GM20000 (cell line): ENCODE data around the gene FLT4.

Source experiments
- DNase-seq: peaks from one replicate; pipeline ENCODE4 v3.0.0; 2012; ENCODE audit warnings: low spot score
- CTCF ChIP-seq: IDR thresholded peaks from 2 replicates; pipeline ENCODE4 v1.5.1; 2012; ENCODE audit warnings: mild to moderate bottlenecking, control low read depth; ENCODE audit errors: extremely low read depth, missing control alignments

FLT4 gene

DNA sequence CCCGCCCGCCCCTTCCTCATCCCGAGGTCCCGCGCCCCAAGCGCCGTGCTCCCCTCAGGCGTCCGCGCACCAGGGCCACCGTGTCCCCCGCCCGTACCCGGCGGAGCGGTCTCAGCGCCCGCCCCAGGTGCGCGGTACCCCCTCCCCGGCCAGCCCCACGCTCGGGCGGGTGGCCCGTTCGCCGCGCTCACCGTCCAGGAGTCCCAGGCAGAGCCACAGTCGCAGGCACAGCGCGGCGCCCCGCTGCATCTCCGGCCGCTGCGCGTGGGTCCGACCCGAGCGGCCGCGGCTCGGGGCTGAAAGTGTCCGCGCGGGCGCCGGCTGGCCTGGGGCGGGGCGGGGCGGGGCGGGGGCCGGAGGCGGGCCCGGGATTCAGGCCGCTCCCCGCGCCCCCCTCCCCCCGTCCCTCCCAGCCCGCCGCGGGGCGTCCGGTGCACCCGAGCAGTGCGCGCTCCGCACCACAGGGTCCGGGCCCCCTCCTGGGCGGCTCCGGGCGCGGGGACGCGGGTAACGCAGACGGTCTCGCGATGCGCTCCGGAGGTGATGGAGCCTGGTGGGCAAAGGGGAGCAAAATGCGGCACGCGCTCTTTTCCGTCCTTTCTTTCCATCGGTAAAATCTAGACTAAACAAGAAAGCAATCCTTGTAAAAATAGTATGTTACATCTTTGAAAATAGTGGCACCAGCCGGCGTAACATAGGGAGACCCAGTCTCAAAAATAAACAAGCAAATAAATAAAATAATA, at the start of gene FLT4:
FLT4 (minus strand) TSS at position 304 of the 743 bp plus-strand sequence; CDS start at position 249, 55 bp downstream.
- no peak for TF ChIP-seq CTCF
- DNase-seq, result no peak

GRCh38 chr5:180699042-180699441, 49.6 kb upstream of the FLT4 start:
- no peak for TF ChIP-seq CTCF
- no peak for DNase-seq

GRCh38 chr5:180696116-180696515, 46.7 kb upstream of the FLT4 start:
- TF ChIP-seq CTCF, result no peak
- DNase-seq, result no peak

DNA sequence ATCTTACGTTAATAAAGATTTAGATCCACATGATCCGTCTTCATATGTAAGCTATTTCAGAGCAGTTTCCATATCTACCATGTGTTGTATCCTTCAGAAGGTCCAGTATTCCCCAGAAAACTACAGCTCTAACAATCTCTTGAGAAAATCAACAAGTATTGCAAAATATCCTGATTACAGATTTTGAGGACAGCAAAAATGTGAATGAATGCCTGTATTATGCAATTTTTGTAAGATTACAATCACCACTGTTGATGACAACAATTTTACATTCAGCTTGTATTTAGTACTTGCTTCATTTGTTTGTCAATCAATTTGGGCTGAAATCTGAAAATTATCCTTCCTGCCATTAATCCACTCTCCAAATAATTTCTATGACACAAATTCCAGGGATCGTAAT, 43.0 kb upstream of the FLT4 start:
- no peak for TF ChIP-seq CTCF

GRCh38 chr5:180691046-180691445, 41.6 kb upstream of the FLT4 start:
- no peak for TF ChIP-seq CTCF
- no peak for DNase-seq

More for the DNA sequence above, 43.0 kb upstream of the FLT4 start:
- DNase-seq, result no peak

DNA sequence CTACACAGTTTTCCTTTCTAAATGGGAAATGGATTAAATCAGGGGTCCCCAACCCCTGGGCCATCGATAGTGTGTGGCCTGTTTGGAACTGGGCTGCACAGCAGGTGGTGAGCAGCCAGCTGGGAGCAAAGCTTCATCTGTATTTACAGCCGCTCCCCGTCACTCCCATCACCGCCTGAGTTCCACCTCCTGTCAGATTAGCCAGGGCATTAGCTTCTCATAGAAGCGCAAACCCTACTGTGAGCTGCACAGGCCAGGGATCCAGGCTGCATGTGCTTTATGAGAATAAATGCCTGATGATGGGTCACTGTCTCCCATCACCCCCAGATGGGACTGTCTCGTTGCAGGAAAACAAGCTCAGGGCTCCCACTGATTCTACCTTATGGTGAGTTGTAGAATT, 41.2 kb upstream of the FLT4 start:
- DNase-seq, result no peak
- TF ChIP-seq CTCF, result no peak

DNA sequence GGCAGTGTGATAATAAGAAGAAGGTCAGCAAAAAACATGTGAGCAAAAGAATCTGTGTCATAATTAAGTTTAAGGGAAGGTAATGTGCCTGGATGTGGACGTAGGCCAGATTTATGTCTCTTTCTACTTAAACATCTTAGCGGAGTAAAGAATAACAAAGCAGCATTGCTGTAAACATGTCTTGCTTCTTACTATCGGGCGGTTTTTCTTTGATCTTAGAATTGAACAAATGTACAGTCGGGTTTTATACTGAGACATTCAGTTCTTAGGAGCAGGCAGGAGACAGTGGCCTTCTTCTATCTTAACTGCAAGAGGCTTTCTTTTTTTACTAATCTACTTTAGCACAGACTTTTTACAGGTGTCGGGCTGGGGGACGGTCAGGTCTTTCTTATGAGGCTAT, 40.4 kb upstream of the FLT4 start:
- DNase-seq, result no peak
- TF ChIP-seq CTCF, result no peak
